Measurements from ENCODE around the gene LARP4B.

GRCh38 chr10:948347-948746 lies 16.8 kb upstream of the LARP4B start:
- TF ChIP-seq CTCF (IDR thresholded peaks at IDR 0.05): no peak
- no peak for TF ChIP-seq REST (IDR thresholded peaks at IDR 0.05)
- TF ChIP-seq USF2 (IDR thresholded peaks at IDR 0.05): no peak
- TF ChIP-seq MAX (IDR thresholded peaks at IDR 0.05): no peak
- TF ChIP-seq SREBF2 (IDR thresholded peaks at IDR 0.05): no peak
- TF ChIP-seq POLR2A (IDR thresholded peaks at IDR 0.05; ENCODE audit: low read length): no peak
- TF ChIP-seq MAZ (IDR thresholded peaks at IDR 0.05; ENCODE audit: borderline replicate concordance, low read depth, low read length): no peak
- TF ChIP-seq SMC3 (IDR thresholded peaks at IDR 0.05): no peak
- no peak for TF ChIP-seq JUNB (IDR thresholded peaks at IDR 0.05)

Measured in A549 (cell line).